ENCODE data around the gene YWHAG. TPM values are rescaled to one million over a fixed set of nuclear protein-coding genes. Genes with fewer than 3 reads are reported as not detected.
"Not testable (repeated sequence)": the region's sequence is repeated elsewhere in the genome, so short reads cannot be mapped to it uniquely, and the experiment has no call there.

The YWHAG gene
- total RNA-seq, 1 donor = 121 TPM

- H3K9me3 ChIP-seq (ENCODE audit: low read depth, low read length) = no peaks in the 10 kb centered on the region
- peaks cover 11% of the 10 kb centered on the region for H3K4me1 ChIP-seq (ENCODE audit: insufficient read depth, low read length)
- H3K27me3 ChIP-seq (ENCODE audit: insufficient read depth, low read length) = no peaks in the 10 kb centered on the region
- H3K27ac ChIP-seq (ENCODE audit: low read depth, low read length) = no peak overlapping the region
- no peaks in the 10 kb centered on the region for H3K36me3 ChIP-seq (ENCODE audit: insufficient read depth, low read length)
- H4K20me1 ChIP-seq (ENCODE audit: insufficient read depth, low read length) = no peaks in the 10 kb centered on the region
- no peaks in the 10 kb centered on the region for H3K79me2 ChIP-seq (ENCODE audit: insufficient read depth, low read length)
- no peak for TF ChIP-seq CTCF (IDR thresholded peaks at IDR 0.05; ENCODE audit: extremely low read depth, low read depth, low read length)
- H3K4me2 ChIP-seq (ENCODE audit: insufficient read depth, low read length) = peak overlapping the region; percentile 83
- peak overlapping the region; percentile 72 for H3K4me3 ChIP-seq (ENCODE audit: insufficient read depth, low read length)
- no peak for DNase-seq (ENCODE audit: insufficient read length, low spot score, missing footprints)
- H2AFZ ChIP-seq (ENCODE audit: low read length) = peak overlapping the region; percentile 24
Measured at GRCh38 chr7:76396864-76397263, 38.1 kb upstream of the YWHAG start.

GRCh38 chr7:76395965-76396726 lies 37.4 kb upstream of the YWHAG start:
- Histone ChIP-seq H3K9me3 (ENCODE audit: low read depth, low read length) (no peaks in the 10 kb centered on the region), H3K36me3 (ENCODE audit: insufficient read depth, low read length) (no peaks in the 10 kb centered on the region), H2AFZ (ENCODE audit: low read length) (peak overlapping the region; percentile 49), H4K20me1 (ENCODE audit: insufficient read depth, low read length) (no peaks in the 10 kb centered on the region), H3K4me2 (ENCODE audit: insufficient read depth, low read length) (no peak overlapping the region), H3K27ac (ENCODE audit: low read depth, low read length) (no peak overlapping the region), H3K79me2 (ENCODE audit: insufficient read depth, low read length) (no peaks in the 10 kb centered on the region), H3K4me3 (ENCODE audit: insufficient read depth, low read length) (no peak overlapping the region), H3K27me3 (ENCODE audit: insufficient read depth, low read length) (no peaks in the 10 kb centered on the region), H3K4me1 (ENCODE audit: insufficient read depth, low read length) (peaks cover 11% of the 10 kb centered on the region)
- no peak for TF ChIP-seq CTCF (IDR thresholded peaks at IDR 0.05; ENCODE audit: extremely low read depth, low read depth, low read length)
- peak; percentile 55 for DNase-seq (ENCODE audit: insufficient read length, low spot score, missing footprints)

GRCh38 chr7:76395605-76395964 lies 36.8 kb upstream of the YWHAG start:
- H3K27me3 ChIP-seq (ENCODE audit: insufficient read depth, low read length); H2AFZ ChIP-seq (ENCODE audit: low read length); H3K27ac ChIP-seq (ENCODE audit: low read depth, low read length): not testable (repeated sequence)

DNA sequence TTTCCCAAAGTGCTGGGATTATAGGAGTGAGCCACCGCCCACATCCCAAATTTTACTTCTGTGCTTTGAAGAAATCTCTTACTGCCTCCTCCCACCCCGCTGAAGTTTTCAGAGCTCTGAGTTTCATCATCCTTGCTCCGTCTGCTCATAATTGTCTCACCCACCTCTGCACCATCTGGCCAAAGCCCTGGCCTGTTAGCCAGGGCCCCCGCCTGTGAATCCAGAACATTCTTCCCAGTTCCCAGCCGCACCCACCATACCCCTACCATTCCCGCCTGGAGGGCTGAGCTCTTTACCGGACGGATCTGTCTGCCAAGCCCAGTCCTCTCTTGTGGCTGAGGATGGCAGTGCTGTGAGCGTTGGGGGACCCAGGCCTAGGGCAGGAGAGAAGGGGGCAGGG lies 36.2 kb upstream of the YWHAG start:
- no peaks in the 10 kb centered on the region for H3K36me3 ChIP-seq (ENCODE audit: insufficient read depth, low read length)
- no peak overlapping the region for H3K4me2 ChIP-seq (ENCODE audit: insufficient read depth, low read length)
- H2AFZ ChIP-seq (ENCODE audit: low read length) = no peak overlapping the region
- no peaks in the 10 kb centered on the region for H3K27me3 ChIP-seq (ENCODE audit: insufficient read depth, low read length)
- no peak overlapping the region for H3K27ac ChIP-seq (ENCODE audit: low read depth, low read length)
- H3K79me2 ChIP-seq (ENCODE audit: insufficient read depth, low read length) = no peaks in the 10 kb centered on the region
- H3K4me3 ChIP-seq (ENCODE audit: insufficient read depth, low read length) = no peak overlapping the region
- H3K9me3 ChIP-seq (ENCODE audit: low read depth, low read length) = no peaks in the 10 kb centered on the region
- DNase-seq (ENCODE audit: insufficient read length, low spot score, missing footprints) = peak; percentile 13
- peaks cover 11% of the 10 kb centered on the region for H3K4me1 ChIP-seq (ENCODE audit: insufficient read depth, low read length)
- no peak for TF ChIP-seq CTCF (IDR thresholded peaks at IDR 0.05; ENCODE audit: extremely low read depth, low read depth, low read length)
- no peaks in the 10 kb centered on the region for H4K20me1 ChIP-seq (ENCODE audit: insufficient read depth, low read length)

More at GRCh38 chr7:76395605-76395964, 36.8 kb upstream of the YWHAG start:
- not testable (repeated sequence) for H3K4me2 ChIP-seq (ENCODE audit: insufficient read depth, low read length); H3K4me3 ChIP-seq (ENCODE audit: insufficient read depth, low read length); H3K9me3 ChIP-seq (ENCODE audit: low read depth, low read length); H3K36me3 ChIP-seq (ENCODE audit: insufficient read depth, low read length); DNase-seq (ENCODE audit: insufficient read length, low spot score, missing footprints); H3K79me2 ChIP-seq (ENCODE audit: insufficient read depth, low read length); H4K20me1 ChIP-seq (ENCODE audit: insufficient read depth, low read length)
- H3K4me1 ChIP-seq (ENCODE audit: insufficient read depth, low read length) = peaks cover 11% of the 10 kb centered on the region

All from osteoblast (primary cell).